ENCODE data around the gene BIVM.

GRCh38 chr13:102846261-102847015 is 47.5 kb downstream of the BIVM start:
- TF ChIP-seq, protein P1, sequence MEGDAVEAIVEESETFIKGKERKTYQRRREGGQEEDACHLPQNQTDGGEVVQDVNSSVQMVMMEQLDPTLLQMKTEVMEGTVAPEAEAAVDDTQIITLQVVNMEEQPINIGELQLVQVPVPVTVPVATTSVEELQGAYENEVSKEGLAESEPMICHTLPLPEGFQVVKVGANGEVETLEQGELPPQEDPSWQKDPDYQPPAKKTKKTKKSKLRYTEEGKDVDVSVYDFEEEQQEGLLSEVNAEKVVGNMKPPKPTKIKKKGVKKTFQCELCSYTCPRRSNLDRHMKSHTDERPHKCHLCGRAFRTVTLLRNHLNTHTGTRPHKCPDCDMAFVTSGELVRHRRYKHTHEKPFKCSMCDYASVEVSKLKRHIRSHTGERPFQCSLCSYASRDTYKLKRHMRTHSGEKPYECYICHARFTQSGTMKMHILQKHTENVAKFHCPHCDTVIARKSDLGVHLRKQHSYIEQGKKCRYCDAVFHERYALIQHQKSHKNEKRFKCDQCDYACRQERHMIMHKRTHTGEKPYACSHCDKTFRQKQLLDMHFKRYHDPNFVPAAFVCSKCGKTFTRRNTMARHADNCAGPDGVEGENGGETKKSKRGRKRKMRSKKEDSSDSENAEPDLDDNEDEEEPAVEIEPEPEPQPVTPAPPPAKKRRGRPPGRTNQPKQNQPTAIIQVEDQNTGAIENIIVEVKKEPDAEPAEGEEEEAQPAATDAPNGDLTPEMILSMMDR (conservative IDR thresholded peaks at IDR 0.05; ENCODE audit: low read depth in 2 of 2), result no peak
- TF ChIP-seq POLR2AphosphoS5 (IDR thresholded peaks at IDR 0.05; ENCODE audit: low read depth) (no peak), EZH2phosphoT487 (IDR thresholded peaks at IDR 0.05; ENCODE audit: unreplicated experiment) (no peak), ZNF331 (CRISPR knock-in tag; IDR thresholded peaks at IDR 0.05; ENCODE audit: low read depth) (no peak), REST (IDR thresholded peaks at IDR 0.05; ENCODE audit: unreplicated experiment) (no peak), EZH2 (IDR thresholded peaks at IDR 0.05; ENCODE audit: low read depth, unreplicated experiment) (no peak), NANOG (IDR thresholded peaks at IDR 0.05; ENCODE audit: borderline replicate concordance) (no peak), ETS1 (IDR thresholded peaks at IDR 0.05) (no peak), CREB1 (CRISPR knock-in tag; IDR thresholded peaks at IDR 0.05; ENCODE audit: low read depth) (no peak), JUNB (IDR thresholded peaks at IDR 0.05; ENCODE audit: unreplicated experiment) (no peak), ZNF114 (CRISPR knock-in tag; IDR thresholded peaks at IDR 0.05) (no peak), STAT1 (IDR thresholded peaks at IDR 0.05; ENCODE audit: unreplicated experiment) (no peak)
